OCI-LY3 (cell line): ENCODE measurements around the gene CLCN5.

ENCODE experiments used
- CTCF ChIP-seq: fragments of 200-600, 300-600 bp; sonication (generic); IDR thresholded peaks from 2 replicates; pipeline ENCODE4 v1.5.1; 2014; ENCODE audit warnings: antibody characterized with exemption, low read length, low read depth
- EZH2phosphoT487 ChIP-seq: fragments of 200-600 bp; shearing (Covaris generic); IDR thresholded peaks from 2 replicates; pipeline ENCODE4 v1.6.1; 2018; ENCODE audit warnings: antibody characterized with exemption, mixed run types, low read depth

DNA sequence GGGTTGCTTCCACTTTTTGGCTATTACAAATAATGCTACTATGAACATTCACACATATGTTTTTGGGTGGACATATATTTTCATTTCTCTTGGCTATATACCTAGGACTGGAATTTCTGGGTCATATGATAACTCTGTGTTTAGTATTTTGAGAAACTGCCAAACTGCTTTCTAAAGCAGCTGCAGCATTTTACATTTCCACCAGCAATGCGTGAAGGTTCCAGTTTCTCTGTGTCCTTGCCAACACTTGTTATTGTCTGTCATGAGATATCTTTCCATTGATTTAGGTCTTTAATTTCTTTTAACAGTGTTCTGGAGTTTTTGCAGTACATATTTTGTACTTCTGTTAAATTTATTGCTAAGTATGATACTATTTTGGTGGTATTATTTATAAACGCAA is 48.3 kb downstream of the CLCN5 start:
- TF ChIP-seq CTCF (no peak), EZH2phosphoT487 (no peak)
